Measurements from ENCODE around the gene ZNF837.
"Not testable (repeated sequence)": the region's sequence is repeated elsewhere in the genome, so short reads cannot be mapped to it uniquely, and the experiment has no call there.

Gene ZNF837

DNA sequence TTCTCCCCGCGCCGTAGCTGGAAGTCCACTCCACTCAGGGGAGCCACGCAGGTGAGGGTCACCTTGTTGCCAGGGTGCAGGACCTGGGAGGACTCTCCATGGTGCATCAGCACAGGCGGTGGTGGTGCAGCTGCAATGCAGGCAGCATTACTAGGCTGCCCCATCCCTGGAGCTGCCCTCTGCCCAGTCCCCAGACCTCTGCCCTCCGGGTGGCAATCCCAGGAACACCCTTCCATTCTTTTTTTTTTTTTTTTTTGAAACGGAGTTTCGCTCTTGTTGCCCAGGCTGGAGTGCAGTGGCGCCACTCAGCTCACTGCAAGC is 29.3 kb downstream of the ZNF837 start:
- no peak for FAIRE-seq
- no peak for DNase-seq (ENCODE audit: low spot score)

DNA sequence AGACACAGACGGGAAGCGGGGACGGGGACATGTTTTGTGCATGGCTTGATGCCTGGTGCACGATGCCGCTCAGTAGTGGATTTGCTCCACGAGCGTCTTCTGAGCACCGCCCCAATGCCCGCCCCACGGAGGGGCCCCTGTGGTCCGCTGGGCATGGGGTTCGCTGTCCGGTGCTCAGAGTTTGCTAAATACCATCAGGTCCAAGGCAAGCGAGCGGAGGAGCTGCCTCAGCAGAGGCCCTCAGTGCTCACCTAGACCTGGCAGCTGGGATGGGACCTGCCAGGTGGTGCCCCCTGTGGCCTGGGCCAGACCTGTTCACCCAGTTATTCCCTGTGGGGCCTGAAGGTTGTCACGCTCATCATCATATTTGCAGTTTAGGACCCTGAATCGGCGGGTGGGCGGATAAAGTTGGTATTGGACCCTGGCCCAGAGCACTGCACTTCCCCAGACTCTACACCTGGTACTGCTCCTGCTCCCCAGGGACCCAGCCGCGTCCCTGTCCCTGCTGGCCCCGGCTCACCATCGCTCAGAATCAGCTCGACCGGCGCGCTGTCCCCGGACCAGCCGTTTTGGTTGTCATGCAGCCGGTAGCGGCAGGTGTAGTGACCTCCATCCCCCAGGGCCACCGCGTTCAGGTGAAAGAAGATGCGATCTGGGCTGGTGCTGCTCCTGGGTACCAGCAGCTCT is 29.8 kb downstream of the ZNF837 start:
- FAIRE-seq (no peak), DNase-seq (ENCODE audit: low spot score) (no peak)

DNA sequence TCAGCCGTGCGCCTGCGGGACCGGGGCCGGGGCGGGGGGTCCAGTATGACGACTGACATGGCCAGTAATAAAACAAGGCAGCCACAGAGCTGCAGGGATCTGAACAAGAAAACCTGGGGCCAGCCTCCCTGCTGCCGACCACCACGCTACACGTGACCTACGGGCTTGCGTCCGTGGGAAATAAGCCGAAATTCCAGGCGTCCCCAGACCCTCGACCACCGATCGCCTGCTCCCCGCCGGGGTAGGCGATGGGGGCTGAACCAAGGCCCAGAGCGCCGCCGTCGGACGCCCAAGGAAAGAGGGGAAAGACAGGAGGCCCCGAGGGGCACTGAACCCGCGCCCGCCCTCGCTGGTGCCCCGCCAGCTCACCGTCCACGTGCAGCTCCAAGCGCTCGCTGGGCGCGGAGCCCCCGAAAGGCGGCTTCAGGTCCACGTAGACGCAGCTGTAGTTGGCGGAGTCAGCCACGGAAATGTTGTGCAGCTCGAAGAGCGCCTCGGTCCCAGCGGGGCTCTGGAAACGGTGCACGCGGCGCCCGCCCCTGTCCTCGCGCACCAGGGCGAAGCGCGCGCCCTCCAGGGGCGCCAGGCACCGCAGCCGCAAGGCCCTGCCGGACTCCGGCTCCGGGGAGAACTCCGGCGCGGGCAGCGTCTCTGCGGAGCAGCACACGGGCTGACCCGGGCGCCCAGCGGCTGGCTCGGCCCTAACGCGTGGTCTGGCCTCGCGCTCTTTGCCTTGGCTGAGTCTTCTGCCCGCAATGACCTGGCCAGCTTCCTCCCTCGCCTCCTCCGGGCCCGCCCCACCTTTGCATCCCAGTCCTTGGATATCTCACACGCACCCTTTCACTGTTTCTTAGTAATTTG is 30.6 kb downstream of the ZNF837 start:
- FAIRE-seq (no peak), DNase-seq (ENCODE audit: low spot score) (no peak)

DNA sequence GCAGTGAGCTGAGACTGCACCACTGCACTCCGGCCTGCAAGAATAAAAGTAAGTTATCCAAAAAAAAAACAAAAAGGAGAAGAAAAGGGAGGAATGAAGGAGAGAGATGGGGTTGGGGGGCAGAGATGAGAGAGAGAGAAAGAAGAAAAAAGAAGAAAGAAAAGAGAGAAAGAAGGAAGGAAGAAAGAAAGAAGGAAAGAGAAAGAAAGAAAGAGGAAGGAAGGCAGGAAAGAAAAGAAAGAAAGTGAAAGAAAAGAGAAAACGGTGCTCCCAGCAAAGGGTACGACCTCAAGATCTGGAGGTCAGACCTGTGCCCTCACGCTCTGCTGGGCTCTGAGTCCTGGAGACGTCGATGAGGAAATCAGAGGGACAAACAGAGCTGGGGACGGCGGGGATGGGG is 31.2 kb downstream of the ZNF837 start:
- no peak for DNase-seq (ENCODE audit: low spot score)
- no peak for FAIRE-seq

DNA sequence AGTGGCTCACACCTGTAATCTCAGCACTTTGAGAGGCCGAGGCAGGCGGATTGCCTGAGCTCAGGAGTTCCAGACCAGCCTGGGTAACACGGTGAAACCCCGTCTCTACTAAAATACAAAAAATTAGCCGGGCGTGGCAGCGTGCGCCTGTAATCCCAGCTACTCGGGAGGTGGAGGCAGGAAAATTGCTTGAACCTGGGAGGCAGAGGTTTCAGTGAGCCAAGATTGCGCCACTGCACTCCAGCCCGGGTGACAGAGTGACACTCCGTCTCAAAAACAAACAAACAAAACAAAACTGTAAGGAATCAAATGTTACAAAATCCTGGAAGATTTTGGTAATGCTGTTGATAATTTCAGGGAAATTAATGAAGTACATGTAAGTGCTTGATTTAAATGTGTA is 32.8 kb downstream of the ZNF837 start:
- not testable (repeated sequence) for FAIRE-seq; DNase-seq (ENCODE audit: low spot score)

DNA sequence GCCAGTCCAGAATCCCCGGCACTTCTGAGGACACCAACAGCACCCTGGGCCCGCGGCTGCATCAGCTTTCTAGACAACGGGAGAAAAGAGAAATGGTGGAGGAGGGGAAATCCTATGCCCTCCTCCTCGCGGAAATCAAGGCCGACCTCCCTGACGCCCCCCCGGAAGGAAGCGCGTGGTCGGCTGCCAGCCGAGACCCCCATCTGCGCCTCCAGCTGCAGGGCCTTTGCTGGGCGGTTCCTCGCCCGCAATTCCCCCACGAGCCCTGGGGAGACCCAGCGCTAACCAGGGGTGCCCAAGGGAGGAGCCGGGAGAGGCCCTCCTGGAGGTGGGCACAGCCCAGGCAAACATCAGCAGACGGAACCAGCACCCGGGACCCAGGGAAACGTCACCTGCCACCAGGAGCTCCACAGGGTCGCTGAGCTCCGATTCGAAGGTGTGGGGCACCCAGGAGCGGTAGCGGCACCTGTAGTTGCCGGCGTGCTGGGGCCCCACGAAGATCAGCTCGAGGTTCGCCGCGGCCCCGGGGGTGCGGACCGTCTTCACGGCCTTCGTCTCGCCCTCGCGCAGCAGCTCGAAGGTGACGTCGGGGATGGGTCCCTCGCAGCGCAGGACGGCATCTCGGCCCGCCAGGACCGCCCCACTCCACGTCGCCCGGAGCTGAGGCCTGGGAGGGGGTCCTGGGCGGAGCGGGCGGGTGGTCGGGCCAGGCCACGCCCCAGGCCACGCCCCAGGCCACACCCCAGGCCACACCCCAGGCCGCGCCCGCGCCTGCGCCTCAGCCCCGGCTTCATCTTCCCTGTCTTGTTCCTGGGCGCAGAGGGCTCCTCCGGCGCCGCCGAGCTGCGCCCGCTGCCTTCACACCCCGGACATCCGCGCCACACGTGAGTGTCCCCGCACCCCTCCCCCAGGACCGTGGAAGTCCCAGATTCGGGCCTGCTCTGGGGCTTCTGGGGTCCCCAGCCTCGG is 33.6 kb downstream of the ZNF837 start:
- no peak for DNase-seq (ENCODE audit: low spot score)
- no peak for FAIRE-seq

DNA sequence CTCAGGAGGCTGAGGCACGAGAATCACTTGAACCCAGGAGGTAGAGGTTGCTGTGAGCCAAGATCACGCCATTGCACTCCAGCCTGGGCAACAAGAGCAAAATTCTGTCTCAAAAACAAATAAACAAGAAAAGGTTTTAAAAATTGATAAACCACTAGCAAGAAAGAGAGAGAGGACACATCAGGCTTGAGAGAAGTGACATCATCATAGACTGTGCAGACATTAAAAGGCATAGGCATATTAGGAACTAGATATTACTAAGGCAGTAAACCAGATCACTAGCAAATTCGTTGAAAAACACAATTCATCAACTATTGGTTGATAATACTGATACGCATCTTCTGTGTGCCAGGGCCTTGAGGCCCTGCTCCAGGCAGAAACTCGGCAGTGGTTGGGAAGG is 35.3 kb downstream of the ZNF837 start:
- FAIRE-seq (no peak), DNase-seq (ENCODE audit: low spot score) (no peak)

DNA sequence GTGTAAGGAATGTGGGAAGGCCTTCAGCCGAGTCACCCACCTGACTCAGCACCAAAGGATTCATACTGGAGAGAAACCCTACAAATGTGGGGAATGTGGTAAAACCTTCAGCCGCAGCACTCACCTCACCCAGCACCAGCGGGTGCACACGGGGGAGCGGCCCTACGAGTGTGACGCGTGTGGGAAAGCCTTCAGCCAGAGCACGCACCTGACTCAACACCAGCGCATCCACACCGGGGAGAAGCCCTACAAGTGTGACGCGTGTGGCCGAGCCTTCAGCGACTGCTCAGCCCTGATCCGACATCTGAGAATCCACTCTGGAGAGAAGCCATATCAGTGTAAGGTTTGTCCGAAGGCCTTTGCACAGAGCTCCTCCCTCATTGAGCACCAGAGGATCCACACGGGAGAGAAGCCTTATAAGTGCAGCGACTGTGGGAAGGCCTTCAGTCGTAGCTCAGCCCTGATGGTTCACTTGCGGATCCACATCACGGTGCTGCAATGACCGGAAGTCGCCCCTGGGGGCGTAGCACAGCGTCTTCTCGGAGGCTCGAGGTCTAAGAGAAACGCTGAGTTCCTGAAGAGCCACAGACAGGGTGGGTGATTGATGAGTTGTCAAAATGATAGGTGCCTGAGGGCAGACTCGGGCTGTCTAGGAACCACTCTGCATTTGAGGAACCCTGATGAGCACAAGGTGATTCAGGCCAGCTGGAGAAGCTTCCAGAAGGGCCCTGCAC is 41.8 kb downstream of the ZNF837 start:
- DNase-seq (ENCODE audit: low spot score) (no peak), FAIRE-seq (no peak)

DNA sequence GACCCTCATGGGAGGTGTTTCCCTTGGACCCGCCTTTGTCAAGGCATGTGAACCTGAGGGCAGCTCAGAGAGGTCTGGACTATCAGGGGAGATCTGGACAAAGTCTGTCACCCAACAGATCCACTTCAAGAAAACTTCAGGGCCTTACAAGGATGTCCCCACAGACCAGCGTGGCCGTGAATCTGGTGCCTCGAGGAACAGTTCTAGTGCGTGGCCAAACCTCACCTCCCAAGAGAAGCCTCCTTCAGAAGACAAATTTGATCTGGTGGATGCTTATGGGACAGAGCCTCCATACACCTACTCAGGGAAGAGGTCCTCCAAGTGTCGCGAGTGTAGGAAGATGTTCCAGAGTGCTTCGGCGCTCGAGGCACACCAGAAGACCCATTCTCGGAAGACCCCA is 42.5 kb downstream of the ZNF837 start:
- no peak for DNase-seq (ENCODE audit: low spot score)
- FAIRE-seq = no peak

DNA sequence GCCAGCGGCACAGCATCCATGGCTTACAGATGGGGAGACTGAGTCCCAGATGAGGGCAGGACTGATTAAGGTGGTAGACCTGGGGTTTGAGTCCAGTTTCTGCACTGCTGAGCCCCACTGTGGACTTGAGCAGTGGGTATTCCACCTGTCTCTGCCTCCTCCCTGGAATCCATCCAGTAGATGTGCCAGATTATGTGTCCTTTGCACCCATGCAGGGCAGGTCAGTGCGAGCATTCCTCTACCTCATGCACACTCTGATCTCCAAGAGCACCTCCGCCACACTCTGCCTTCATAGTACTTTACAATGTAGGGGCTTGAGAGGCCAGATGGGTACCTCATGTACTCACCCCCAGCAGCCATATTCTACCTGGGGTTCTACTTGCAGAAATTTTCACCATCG is 44.0 kb downstream of the ZNF837 start:
- DNase-seq (ENCODE audit: low spot score) = no peak
- FAIRE-seq = no peak

DNA sequence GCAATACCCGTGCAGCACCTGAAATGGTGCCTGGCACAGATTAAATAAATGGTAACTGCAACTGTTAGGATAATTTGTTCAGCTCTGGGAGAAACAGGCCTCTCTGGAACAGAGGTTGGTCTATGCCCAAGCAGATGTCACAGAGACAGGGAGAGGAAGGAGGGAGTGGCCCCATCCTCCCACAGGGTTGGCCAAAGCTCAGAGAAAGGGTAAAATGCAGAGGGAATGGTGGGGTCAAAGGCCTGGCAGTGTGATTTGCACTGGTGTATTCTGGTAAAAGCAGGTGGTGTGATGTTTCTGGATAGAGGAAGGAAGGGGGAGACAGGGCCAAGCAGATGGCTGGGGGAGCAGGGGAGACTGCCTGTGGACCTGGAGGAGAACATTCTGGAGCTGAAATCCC is 44.6 kb downstream of the ZNF837 start:
- DNase-seq (ENCODE audit: low spot score) (no peak), FAIRE-seq (no peak)

DNA sequence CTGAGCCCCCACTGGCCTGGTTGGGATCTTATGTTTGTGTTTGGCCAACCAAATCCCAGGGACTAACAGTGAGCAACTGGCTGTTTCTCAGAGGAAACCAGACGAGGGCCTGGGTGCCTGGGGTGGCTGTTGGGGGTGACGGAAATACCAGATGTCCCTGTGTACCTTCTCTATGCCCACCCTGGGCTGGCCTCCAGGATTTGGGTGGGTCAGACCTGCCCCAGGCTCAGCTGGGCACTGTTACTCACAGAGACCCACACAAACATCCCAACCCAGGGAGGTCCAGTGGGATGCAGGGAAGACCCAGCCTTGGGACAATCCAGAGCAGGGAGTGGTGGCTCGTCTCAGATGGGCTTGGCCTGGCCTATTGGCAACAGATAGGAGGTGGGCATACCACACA is 45.2 kb downstream of the ZNF837 start:
- DNase-seq (ENCODE audit: low spot score) (no peak), FAIRE-seq (no peak)

DNA sequence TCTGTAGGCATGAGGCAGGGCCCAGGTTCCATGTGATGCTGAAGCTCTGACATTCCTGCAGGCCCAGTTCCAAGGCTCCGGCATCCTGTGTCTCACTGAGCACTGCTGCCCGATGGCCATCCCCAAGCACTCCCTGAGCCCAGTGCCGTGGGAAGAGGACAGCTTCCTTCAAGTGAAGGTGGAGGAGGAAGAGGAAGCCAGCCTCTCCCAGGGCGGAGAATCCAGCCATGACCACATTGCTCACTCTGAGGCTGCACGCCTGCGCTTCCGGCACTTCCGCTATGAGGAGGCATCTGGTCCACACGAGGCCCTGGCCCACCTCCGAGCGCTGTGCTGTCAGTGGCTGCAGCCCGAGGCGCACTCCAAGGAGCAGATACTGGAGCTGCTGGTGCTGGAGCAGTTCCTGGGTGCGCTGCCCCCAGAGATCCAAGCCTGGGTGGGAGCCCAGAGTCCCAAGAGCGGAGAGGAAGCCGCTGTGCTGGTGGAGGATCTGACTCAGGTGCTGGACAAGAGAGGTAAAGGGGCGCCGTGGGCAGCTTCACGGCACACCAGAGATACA is 46.1 kb downstream of the ZNF837 start:
- FAIRE-seq (no peak), DNase-seq (ENCODE audit: low spot score) (no peak)

DNA sequence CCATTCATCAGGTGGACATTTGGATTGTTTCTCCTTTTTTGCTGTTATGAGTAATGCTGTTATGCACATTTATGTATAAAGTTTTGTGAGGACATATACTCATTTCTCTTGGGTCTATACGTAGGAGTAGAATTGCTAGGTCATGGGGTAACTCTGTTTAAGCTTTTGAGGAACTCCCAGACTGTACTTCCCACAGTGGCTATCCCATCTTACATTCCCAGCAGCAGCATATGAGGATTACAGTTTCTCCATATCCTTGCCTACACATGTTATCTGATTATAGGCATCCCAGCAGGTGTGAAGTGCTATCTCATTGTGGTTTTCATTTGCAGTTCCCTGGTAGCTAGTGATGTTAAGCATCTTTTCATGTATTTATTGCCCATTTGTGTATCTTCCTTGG is 48.1 kb downstream of the ZNF837 start:
- DNase-seq (ENCODE audit: low spot score) = no peak
- FAIRE-seq = no peak

DNA sequence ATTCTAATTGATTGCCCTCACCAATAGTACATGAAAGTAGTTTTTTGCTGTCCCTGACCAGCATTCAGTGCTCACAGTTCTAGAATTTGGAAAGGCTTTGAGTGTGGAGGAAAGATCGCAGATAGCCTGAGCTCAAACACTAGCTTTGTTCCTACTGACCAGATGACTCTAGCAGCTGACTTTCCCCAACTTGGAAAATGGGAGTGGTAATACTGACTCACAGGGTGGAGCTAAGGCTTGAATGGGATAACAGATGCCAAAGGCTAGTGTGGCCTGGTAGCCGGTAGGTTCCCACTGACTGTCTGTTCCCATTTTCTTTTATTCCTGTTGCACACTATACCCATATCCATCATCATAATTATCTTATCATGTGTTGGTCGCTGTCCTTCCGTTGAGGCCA is 50.4 kb downstream of the ZNF837 start:
- no peak for DNase-seq (ENCODE audit: low spot score)
- no peak for FAIRE-seq

DNA sequence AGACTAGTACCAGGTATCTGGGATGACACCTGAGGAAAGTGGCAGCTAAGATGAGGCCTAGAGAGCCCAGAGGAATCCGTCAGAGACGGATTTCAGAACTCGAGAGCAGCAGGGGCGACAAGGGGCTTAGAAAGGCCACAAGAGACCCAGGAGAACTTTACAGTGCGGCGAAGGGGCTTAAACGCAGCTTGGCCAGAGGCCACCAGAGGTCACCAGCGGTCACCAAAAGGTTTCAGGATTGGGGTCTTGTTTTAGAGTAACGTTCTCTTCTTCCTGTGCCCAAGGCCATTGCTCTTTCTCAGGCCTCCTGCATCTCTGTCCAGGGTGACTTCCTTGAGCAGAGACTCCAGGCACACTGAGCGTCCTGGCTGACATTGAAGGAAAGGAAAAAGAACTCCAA is 51.8 kb downstream of the ZNF837 start:
- DNase-seq (ENCODE audit: low spot score) (no peak), FAIRE-seq (no peak)

DNA sequence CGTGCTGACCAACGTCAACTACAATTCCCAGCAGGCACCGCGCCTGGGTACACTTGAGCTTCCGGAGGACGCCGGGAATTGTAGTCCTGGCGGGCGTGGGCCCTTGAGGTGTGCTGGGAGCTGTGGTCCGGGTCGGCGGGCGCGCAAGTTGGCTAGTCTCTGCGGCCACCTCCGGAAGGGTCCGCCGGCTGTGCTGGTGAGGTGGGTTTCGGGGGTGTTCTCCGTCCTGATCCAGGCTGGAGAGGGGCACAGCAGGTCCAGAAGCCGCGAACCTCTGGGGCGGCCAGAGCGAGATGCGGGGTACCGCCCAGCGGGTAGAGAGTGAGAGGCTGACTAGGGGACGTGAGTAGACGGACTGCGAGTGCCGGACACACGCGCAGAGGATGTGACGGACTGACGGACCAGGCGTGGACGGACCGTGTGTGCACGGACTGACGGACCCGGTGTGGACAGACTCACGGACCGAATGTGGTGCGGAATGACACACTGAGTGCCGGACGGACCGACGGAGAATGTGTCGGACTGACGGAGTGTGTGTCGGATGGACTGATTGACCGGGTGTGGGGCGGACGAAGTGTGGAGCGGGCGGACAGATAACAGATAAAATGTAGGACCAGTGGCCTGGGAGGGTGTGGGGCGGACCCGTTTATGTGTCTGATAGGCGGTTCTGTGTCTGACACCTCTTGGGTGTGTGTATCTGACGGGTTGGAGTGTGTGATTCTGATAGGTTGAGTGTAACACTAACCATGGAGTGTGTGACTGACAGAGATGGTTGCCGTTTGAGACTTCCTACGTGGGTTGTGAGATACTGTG is 53.7 kb downstream of the ZNF837 start, which contains the start of gene ZSCAN22:
Gene ZSCAN22 (plus strand): TSS at position 81 of the 813 bp plus-strand sequence. CDS start 7,809 bp downstream, outside the sequence.
- FAIRE-seq (no peak), DNase-seq (ENCODE audit: low spot score) (peak; percentile 87)

DNA sequence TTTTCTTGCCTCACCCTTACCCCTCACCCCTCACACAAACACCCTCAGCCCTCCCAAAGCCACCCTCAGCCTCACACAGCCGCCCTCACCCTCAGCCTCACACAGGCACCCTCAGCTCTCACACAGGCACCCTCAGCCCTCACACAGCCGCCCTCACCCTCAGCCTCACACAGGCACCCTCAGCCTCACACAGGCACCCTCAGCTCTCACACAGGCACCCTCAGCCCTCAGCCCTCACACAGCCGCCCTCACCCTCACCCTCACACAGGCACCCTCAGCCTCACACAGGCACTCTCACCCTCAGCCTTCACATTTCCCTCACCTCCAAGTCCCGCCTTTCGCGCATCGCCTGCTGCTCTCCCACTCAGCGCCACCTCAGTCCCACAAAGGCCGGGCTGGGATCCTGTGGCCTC is 54.3 kb downstream of the ZNF837 start:
- no peak for FAIRE-seq
- no peak for DNase-seq (ENCODE audit: low spot score)

DNA sequence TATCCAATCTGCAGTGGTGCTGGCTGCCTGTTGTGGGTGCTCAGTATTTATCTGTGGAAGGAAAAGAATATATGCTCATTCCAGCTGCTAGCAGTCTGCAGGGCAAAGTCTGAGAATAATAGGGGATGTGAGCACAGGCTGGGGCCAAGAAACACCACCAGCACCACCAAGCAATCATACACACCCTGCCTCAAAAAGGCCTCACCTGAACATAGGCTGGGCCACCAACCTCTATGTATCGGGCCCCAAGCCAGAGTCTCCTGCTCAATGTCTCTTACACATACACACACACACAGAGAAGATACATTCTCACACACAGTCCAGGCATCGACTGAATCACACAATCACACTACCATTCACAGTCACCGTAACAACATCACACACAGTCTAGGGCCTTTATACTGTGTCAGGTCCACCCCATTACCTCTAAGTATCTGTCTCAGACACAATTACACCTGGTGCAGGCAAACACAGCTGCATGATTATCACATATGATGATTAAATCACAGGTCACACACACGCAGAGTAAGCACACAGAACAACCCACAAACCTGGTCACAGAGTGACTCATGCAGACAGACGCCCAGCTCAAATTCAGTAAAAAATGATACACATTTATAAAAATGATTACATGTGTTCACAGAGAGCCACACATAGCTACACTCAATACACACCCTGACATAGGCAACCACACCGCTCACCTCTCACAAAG is 55.4 kb downstream of the ZNF837 start:
- no peak for FAIRE-seq
- no peak for DNase-seq (ENCODE audit: low spot score)

All from RCC 7860 (cell line).